ENCODE measurements around the gene ZNF648.
"Not testable (repeated sequence)": the region's sequence is repeated elsewhere in the genome, so short reads cannot be mapped to it uniquely, and the experiment has no call there.

ZNF648 gene

DNA sequence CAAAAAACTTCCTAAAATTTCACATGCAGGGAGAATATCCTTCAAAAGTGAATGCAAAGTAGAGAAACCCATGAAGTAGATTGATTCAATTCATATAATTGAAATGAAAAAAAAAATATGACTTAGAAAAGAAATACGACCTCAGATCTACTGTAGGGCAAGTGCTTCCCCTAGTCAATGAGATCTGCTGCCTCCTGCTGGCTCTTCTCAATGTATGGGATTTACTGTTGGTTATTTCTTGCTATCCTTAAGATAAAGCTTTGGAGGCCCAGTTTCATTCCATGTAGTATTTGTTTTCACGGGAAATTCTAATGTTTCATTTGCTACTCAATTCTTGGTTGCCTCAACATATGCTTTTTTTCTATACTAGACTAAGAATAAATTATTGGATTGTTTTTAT is 46.2 kb downstream of the ZNF648 start:
- DNase-seq = no peak

GRCh38 chr1:182010800-182011370 is 50.6 kb downstream of the ZNF648 start:
- not testable (repeated sequence) for DNase-seq

- not testable (repeated sequence) for DNase-seq
Measured at GRCh38 chr1:182005398-182005797, 56.1 kb downstream of the ZNF648 start.

GRCh38 chr1:182004601-182005000 is 56.9 kb downstream of the ZNF648 start:
- no peak for DNase-seq
